Measurements from ENCODE around the gene MAP4K5. TPM values are rescaled to one million over a fixed set of nuclear protein-coding genes. Genes with fewer than 3 reads are reported as not detected.
"Not testable (repeated sequence)": the region's sequence is repeated elsewhere in the genome, so short reads cannot be mapped to it uniquely, and the experiment has no call there.

MAP4K5 gene
- total RNA-seq, 1 experiment from 2014 or later, result 33.1 TPM

DNA sequence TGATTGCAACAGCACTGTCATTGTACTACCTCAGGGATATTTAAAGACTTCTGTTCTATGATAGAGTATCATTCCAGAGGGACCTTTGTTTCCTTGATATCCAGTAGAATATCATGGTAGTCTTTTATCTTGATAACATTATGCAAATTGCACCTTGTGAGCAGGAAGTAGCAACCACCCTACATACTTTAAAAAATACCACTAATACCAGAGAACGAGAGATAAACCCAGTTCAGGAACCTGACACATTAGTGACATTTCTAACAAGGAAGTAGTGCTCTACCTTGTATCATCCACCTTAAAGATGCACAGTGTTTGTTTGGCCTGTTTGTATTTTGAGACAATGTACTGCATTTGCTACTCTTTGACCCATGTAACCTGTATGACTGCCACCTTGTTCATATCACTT, 8.8 kb upstream of the MAP4K5 start:
- no peak for DNase-seq (ENCODE audit: low read depth, low spot score)
- Histone ChIP-seq H3K36me3 (ENCODE audit: control insufficient read depth, insufficient read depth, low read length) (no peaks in the 10 kb centered on the region), H3K27ac (ENCODE audit: low read length) (no peak overlapping the region), H3K9me3 (ENCODE audit: control insufficient read depth, insufficient read depth, low read depth, low read length) (no peaks in the 10 kb centered on the region), H3K27me3 (ENCODE audit: control insufficient read depth, insufficient read depth, low read length) (no peaks in the 10 kb centered on the region), H3K4me1 (ENCODE audit: control insufficient read depth, insufficient read depth, low read length) (no peaks in the 10 kb centered on the region), H3K4me3 (ENCODE audit: low read depth in 2 of 2, low read length in 2 of 2) (no peak overlapping the region)
- TF ChIP-seq, protein P1, sequence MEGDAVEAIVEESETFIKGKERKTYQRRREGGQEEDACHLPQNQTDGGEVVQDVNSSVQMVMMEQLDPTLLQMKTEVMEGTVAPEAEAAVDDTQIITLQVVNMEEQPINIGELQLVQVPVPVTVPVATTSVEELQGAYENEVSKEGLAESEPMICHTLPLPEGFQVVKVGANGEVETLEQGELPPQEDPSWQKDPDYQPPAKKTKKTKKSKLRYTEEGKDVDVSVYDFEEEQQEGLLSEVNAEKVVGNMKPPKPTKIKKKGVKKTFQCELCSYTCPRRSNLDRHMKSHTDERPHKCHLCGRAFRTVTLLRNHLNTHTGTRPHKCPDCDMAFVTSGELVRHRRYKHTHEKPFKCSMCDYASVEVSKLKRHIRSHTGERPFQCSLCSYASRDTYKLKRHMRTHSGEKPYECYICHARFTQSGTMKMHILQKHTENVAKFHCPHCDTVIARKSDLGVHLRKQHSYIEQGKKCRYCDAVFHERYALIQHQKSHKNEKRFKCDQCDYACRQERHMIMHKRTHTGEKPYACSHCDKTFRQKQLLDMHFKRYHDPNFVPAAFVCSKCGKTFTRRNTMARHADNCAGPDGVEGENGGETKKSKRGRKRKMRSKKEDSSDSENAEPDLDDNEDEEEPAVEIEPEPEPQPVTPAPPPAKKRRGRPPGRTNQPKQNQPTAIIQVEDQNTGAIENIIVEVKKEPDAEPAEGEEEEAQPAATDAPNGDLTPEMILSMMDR (IDR thresholded peaks at IDR 0.05), result no peak
- TF ChIP-seq POLR2AphosphoS5 (IDR thresholded peaks at IDR 0.05; ENCODE audit: low read depth, low read length) (no peak), TCF7L2 (IDR thresholded peaks at IDR 0.05; ENCODE audit: low read depth, low read length) (no peak), SIN3A (IDR thresholded peaks at IDR 0.05; ENCODE audit: borderline replicate concordance, insufficient read depth, low read depth, low read length) (no peak)
- intact Hi-C loops (cut with micrococcal nuclease; ENCODE audit: unreplicated experiment), result loop anchor here (5.0 kb wide), 1 partner anchor 236 kb away; no protein-coding TSS in a partner anchor
- no TSS peak for BruUV-seq (replicated peaks)
- no peak for ATAC-seq
- in situ Hi-C loops (cut with HindIII; ENCODE audit: low pct_unique_long_range_greater_than_20kb, low sequenced_read_pairs), result no loop called here
- CTCF ChIA-PET, result interaction anchor here (0.6 kb wide), 1 partner anchor 66 kb away, joined by 10 read pairs; no protein-coding TSS in a partner anchor
- POLR2A ChIA-PET, result interaction anchor here (0.5 kb wide), 1 partner anchor 13 kb away, joined by 21 read pairs; no protein-coding TSS in a partner anchor

DNA sequence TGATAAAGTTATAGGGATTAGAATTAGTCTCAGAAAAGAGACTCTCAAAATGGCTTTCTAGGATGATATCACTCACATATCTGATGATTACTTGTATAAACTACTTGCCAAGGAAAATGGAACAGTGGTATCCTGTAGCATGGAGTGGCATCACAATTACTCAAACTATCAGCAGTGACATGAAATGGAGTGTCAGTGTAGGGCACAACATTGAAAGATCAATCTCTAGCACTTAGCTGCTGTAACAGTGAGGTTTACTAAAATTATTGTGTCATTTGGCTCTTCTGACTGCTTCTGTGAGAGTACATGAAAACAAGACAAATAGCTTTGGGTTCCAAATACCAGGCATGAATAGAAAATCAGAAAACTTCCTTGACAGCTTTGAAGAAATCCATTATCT, 6.7 kb upstream of the MAP4K5 start:
- ChIA-PET POLR2A (no interaction called here), CTCF (no interaction called here)
- BruUV-seq (replicated peaks), result no TSS peak
- H3K4me3 ChIP-seq (ENCODE audit: low read depth in 2 of 2, low read length in 2 of 2), result no peak overlapping the region
- H3K27ac ChIP-seq (ENCODE audit: low read length), result no peak overlapping the region
- no peaks in the 10 kb centered on the region for H3K9me3 ChIP-seq (ENCODE audit: control insufficient read depth, insufficient read depth, low read depth, low read length)
- ATAC-seq (no peak), DNase-seq (ENCODE audit: low read depth, low spot score) (no peak)
- no peaks in the 10 kb centered on the region for H3K27me3 ChIP-seq (ENCODE audit: control insufficient read depth, insufficient read depth, low read length)
- H3K36me3 ChIP-seq (ENCODE audit: control insufficient read depth, insufficient read depth, low read length), result no peaks in the 10 kb centered on the region
- H3K4me1 ChIP-seq (ENCODE audit: control insufficient read depth, insufficient read depth, low read length), result no peaks in the 10 kb centered on the region
- intact Hi-C loops (cut with micrococcal nuclease; ENCODE audit: unreplicated experiment), result no loop called here
- in situ Hi-C loops (cut with HindIII; ENCODE audit: low pct_unique_long_range_greater_than_20kb, low sequenced_read_pairs), result no loop called here
- TF ChIP-seq SIN3A (IDR thresholded peaks at IDR 0.05; ENCODE audit: borderline replicate concordance, insufficient read depth, low read depth, low read length) (no peak), TCF7L2 (IDR thresholded peaks at IDR 0.05; ENCODE audit: low read depth, low read length) (no peak), POLR2AphosphoS5 (IDR thresholded peaks at IDR 0.05; ENCODE audit: low read depth, low read length) (no peak)
- TF ChIP-seq, protein P2, sequence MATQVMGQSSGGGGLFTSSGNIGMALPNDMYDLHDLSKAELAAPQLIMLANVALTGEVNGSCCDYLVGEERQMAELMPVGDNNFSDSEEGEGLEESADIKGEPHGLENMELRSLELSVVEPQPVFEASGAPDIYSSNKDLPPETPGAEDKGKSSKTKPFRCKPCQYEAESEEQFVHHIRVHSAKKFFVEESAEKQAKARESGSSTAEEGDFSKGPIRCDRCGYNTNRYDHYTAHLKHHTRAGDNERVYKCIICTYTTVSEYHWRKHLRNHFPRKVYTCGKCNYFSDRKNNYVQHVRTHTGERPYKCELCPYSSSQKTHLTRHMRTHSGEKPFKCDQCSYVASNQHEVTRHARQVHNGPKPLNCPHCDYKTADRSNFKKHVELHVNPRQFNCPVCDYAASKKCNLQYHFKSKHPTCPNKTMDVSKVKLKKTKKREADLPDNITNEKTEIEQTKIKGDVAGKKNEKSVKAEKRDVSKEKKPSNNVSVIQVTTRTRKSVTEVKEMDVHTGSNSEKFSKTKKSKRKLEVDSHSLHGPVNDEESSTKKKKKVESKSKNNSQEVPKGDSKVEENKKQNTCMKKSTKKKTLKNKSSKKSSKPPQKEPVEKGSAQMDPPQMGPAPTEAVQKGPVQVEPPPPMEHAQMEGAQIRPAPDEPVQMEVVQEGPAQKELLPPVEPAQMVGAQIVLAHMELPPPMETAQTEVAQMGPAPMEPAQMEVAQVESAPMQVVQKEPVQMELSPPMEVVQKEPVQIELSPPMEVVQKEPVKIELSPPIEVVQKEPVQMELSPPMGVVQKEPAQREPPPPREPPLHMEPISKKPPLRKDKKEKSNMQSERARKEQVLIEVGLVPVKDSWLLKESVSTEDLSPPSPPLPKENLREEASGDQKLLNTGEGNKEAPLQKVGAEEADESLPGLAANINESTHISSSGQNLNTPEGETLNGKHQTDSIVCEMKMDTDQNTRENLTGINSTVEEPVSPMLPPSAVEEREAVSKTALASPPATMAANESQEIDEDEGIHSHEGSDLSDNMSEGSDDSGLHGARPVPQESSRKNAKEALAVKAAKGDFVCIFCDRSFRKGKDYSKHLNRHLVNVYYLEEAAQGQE (IDR thresholded peaks at IDR 0.05; ENCODE audit: insufficient read depth in 1 of 2, low read depth in 2 of 2, low read length in 1 of 2), result no peak
- TF ChIP-seq, protein P1 (IDR thresholded peaks at IDR 0.05), result no peak

DNA sequence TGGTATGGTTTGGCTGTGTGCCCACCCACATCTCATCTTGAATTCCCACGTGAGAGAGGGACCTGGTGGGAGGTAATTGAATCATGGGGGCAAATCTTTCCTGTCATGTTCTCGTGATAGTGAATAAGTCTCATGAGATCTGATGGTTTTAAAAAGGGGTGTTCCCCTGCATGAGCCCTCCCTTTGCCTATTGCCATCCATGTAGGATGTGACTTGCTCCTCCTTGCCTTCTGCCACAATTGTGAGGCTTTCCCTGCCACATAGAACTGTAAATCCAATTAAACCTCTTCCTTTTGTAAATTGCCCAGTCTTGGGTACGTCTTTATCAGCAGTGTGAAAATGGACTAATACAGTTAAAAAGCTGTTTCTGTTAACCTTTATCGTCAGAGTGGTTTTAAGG, 5.7 kb upstream of the MAP4K5 start:
- in situ Hi-C loops (cut with HindIII; ENCODE audit: low pct_unique_long_range_greater_than_20kb, low sequenced_read_pairs); CTCF ChIA-PET; H3K27ac ChIP-seq (ENCODE audit: low read length); DNase-seq (ENCODE audit: low read depth, low spot score); POLR2A ChIA-PET; H3K27me3 ChIP-seq (ENCODE audit: control insufficient read depth, insufficient read depth, low read length); intact Hi-C loops (cut with micrococcal nuclease; ENCODE audit: unreplicated experiment); ATAC-seq; H3K36me3 ChIP-seq (ENCODE audit: control insufficient read depth, insufficient read depth, low read length); H3K4me1 ChIP-seq (ENCODE audit: control insufficient read depth, insufficient read depth, low read length); BruUV-seq (replicated peaks); H3K4me3 ChIP-seq (ENCODE audit: low read depth in 2 of 2, low read length in 2 of 2); H3K9me3 ChIP-seq (ENCODE audit: control insufficient read depth, insufficient read depth, low read depth, low read length): not testable (repeated sequence)

Data from Panc1 (cell line).